Measurements from ENCODE around the gene SASH1.

The SASH1 gene

DNA sequence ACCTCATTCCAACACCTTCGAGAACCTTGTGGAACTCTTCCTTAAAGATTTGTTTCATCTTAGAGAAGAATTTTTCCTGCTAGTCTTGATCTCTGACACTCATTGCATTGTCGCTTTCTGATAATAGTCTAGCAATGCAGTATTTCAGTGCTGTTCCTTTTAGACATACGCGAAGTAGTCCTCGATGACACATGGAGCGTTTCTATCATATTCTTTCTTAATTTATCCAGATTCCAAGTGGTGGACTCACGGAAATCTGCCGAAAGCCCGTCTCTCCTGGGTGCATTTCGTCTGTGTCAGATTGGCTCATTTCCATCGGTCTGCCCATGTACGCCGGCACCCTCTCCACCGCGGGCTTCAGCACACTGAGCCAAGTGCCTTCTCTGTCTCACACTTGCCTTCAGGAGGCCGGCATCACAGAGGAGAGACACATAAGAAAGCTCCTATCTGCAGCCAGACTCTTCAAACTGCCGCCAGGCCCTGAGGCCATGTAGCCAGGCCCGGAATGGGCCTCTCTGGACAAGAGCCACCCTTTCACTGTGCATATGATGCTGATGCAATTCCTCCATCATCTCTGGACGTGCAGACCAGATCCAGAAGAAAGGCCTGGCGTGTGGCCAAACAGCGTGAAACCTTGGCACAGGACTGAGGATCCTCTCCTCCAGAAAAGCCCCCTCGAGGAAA lies 205.6 kb downstream of the SASH1 start:
- DNase-seq (ENCODE audit: low read depth in 2 of 2) = no peak

DNA sequence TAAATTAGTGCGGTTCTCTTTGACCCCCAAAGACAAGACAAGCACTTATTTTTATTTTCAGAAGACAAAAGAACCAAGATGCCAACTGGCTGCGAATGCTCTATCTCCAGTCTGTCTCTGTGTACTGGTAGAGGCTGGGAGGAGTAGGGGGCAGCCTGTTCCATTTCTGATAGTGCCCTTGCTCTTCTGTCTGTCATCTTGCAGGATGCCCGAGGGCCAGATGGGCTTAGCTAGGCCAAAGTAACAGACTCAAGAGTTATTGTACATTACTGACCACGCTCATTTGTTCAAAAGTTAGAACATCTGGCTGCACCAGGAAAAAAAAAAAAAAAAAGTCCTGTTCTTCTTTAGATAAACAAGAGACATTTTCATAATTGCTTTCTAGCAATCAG lies 206.1 kb downstream of the SASH1 start:
- no peak for DNase-seq (ENCODE audit: low read depth in 2 of 2)

DNA sequence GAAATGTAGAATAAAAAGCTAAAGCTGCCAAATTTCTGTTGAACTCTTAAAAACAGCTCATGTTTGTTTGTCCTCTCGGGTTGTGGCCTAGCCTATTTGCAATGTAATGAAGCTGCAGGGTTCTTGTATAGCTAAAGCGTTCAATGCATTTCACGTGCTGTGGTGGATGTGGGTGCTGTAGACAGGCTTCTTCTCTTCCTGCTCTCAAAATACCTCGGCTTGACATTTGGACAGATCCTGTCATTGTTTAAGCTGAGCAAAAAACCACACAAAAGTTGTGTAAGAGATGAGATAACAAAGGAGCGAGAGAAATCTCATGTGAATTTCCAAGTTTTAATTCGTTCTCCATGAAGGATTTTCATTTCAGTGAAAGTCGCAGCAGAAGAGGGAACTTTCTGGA lies 207.9 kb downstream of the SASH1 start:
- DNase-seq (ENCODE audit: low read depth in 2 of 2) = no peak

DNA sequence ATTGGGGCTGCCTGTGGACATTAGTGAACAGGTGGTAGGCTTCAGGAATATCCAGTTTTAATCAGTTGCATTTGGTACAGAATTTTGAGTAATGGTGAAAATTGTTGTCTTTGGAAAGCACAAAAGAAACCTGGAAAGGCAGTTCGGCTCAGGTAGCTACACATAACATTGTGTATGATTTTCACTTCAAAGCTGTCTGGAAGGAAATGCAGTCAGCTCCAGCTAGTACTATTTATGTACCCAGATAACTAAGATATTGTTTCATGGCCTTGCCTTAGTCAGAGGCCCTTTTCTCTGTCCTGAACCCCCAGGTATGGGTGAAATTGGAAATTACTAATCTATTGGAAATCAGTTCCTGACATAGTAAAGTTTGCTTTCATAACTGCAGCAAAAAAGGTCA lies 208.6 kb downstream of the SASH1 start:
- DNase-seq (ENCODE audit: low read depth in 2 of 2) = no peak

DNA sequence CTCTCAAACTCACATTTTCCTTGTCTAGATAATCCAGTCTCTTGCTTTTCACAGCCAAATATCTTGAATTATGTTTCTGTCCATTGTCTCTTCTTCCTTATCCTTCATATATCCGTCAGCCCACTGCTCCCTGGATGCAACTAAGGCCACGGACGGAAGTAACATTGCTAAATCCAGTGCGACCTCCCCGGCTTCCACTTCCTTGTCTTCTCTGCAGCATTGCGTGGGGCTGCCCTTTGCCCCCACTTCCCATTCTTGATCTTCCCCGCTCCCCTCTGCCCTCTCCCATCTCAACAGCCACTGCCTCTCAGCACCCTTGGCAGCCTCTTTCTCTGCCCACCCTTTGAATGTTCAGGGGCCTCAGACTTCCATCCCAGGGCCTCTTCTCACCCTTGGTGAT lies 213.8 kb downstream of the SASH1 start:
- DNase-seq (ENCODE audit: low read depth in 2 of 2) = no peak

DNA sequence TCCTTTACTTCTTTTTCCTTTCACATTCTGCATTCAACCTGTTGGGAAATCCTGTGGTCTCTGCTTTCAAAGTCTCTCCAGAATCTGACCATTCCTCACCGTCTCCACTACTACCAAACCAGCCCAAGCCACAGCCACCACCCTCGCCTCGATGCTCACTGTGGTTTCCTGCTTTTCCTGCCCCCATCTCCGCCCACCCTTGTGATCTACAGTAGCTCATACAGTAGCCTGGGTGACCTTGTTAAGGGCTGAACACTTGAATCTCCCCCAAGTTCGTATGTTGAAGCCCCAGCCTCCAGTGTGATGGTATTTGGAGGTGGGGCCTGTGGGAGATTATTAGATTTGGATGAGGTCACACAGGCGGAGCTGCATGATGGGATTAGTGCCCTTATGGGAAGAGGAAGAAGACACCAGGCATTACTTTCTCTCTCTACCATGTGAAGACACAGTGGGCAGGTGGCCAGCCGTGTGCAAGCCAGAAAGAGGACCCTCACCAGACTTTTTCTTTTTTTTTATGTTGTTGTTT lies 215.2 kb downstream of the SASH1 start:
- DNase-seq (ENCODE audit: low read depth in 2 of 2) = peak in 1 of 2 donors; percentile 21

DNA sequence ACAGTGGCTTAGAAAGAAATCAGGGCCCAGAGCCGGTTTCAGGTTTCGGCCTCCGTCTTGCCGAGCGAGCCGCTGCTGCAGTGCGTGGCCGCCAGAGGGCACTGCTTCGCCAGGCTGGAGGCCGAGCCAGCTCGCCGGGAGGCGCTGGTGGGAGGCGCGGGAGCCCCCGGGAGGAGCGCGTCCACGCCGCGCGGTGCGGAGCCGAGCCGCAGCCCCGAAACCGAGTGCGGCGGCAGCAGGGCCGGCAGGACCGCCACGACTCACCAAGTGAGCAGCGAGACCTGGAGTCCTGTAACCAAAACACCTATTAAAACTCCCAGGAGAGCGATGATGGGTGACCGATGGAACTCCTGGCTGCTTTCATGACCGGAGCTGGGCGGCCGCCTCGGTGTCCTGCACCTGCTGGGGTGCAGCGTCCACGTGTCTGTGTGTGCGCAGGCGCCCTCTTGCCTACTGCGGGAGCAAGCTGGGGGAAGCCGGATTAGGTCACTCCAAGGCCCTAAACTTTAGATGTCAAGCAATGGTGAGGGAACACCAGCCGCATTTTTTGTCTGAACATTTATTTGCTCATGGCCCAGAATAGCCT lies 217.3 kb downstream of the SASH1 start:
- DNase-seq (ENCODE audit: low read depth in 2 of 2) = peak in 1 of 2 donors; percentile 57

DNA sequence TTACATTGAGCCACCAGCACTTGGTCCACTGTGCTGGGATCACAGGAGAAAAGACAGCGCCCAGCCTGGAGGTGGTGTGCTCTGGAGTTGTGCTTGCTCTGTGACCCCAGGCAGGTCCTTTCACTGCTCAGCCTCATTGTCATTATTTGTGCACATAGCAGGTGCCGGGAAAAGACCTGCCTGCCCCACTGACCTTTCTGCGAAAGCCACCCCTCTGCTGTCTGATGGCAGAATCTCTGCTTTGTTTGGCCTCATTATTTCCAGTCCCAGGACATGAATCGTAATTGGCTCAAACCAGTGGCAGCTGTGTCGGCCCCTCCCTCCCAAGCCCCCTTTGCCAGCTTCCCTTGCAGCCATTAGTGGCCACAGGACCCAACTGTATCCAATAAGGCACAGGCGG lies 219.0 kb downstream of the SASH1 start:
- DNase-seq (ENCODE audit: low read depth in 2 of 2) = no peak

DNA sequence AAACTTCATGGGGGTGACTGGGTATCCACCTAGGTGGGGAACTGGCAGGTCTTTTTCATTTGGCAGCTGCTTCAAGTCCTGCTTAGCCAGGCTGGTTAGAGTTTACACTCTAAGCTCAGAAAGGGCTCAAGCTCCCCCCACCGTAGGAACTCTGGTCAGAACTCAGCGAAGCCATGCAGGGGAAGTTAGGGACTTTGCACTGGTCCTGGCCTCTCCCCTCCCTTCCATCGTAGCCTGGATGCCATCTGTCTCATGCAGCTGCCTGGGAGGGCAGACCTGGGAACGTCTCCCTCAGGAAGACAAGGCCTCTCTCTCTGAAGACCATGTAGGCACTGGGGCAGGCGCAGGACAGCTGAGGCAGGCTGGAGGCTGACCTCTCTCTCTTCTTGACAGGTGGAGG lies 220.4 kb downstream of the SASH1 start:
- DNase-seq (ENCODE audit: low read depth in 2 of 2) = no peak

DNA sequence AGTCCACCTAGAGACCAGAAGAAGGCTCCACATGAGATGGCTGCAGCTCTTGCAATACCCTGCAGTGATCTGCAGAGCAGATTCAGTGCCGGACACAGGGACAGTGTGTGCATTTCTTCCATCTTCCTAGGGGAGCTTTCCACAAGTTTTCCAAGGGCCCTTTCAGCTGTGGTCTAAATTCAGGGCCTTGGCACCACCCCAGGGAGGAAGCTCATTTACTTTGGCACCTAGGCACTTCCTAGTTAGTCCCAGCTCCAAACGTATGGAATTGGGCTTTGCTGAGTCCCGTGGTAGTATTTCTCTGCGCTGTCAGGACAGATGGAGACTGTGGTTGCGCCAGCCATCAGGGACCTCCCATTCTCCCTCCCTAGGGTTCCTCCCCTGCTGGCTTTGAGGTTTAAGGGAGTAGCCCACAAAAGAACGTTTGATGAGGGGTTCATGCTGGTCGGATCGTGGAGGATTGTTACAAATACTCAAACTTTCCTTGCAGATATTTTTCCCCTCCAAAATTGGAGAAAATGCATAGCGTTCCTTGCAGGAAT lies 221.9 kb downstream of the SASH1 start:
- DNase-seq (ENCODE audit: low read depth in 2 of 2) = no peak

DNA sequence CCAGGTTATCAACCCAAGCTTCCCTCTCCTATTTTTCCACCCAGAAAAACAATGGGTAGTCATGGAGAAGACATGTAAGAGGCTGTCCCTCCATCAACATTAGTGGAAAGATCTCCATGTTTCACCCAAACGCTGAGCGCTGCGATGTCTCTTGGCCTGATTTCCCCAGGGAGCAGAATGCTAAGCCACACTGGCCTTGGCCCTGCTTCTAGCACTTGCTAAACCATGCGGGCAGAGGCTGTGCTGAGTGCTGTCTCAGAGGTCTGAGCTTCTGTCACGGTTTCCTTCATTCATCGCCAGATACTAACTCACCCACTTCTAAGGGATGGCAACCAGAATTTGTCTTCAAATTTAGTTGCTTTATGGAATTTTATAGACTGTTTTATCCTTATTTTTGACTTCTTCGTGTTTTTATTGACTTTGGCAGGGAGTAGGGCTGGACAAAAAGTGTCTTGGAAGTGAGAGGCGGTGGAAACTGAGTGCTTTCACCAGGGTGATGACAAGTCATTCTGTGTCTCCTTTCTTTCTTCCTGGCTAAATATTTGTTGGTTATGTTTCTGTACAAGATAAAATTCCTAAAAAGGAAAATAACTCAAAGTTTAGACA lies 222.8 kb downstream of the SASH1 start:
- DNase-seq (ENCODE audit: low read depth in 2 of 2) = no peak

DNA sequence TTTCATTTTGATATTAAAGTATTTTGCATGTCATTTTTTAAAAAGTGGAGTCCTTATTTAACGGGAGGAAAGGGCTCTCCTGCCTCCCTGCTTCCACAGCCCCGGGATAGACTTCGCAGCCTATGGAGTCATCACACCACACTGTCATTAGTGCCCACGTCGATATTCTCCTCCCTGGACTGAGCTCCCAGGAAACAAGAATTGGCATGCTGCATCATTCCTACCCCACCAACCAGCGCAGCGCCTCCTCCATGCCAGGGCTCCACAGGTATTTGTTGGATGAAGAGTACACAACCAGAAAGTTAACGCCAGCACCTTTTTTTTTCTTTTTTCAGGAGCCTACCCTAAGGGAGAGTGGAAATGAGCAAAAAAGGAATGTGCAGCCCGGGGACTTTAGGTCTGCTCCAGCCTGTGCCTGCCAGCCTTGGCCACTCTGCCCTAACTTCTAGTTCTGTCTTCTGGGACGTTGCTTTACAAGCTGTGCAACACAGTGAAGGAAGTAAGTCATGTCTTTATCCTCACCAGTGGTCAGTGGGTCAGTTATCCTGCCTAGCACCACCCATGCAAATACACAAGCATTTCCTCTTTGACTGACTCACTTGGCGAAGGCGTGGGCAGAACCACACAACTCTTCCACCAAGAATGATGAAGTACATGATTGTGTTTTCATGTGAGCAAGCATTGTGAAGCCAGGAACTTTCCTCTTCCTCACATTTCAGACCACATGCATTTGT lies 223.5 kb downstream of the SASH1 start:
- peak in 1 of 2 donors; percentile 25 for DNase-seq (ENCODE audit: low read depth in 2 of 2)

DNA sequence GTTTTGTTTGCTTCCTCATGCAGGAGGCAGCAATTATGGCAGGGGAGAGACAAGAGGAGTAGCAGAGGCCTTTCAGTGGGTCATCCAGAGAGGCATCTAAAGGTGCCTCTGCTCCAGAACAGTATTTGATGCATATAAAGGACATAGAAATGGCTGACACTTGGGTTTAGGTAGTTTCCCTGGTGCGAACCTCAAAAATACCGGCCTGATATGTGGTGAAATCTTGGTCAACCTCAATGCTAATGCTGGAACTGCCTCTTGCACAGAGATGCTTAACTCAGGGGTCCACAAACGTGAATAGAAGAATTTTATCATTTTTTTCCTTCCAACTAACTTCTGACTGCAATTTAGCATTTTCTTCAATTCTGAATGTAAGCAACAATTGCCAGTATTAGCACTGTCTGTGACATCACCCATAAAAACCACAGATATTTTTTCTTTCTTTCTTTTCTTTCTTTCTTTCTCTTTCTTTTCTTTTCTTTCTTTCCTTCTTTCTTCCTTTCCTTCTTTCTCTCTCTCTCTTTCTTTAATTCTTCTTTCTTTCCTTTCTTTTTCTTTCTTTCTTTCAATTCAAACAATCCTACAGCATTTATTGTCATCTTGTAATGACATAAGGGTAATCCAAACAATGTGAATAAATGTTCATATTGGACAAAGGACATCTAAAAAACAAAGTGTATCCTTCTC lies 224.2 kb downstream of the SASH1 start:
- DNase-seq (ENCODE audit: low read depth in 2 of 2) = no peak

DNA sequence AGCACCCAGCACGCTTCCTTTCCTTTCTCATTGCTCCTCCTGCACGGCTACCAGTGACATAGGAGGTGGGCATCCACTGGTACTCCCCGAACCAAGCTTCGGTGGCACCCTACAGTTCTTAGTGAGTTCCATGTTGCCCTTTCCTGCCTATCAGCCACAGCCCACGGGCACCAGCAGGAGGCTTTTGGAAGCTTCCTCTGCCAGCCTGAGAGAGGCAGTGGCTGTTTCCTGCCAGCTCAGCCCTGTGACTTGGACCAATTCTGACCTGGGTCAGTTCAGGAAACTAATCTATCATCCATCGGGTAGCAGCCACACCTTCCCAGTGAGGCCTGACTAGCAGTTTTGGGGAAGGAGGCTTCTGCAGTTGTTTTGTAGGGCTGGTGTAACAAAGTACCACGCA lies 227.8 kb downstream of the SASH1 start:
- DNase-seq (ENCODE audit: low read depth in 2 of 2) = no peak

DNA sequence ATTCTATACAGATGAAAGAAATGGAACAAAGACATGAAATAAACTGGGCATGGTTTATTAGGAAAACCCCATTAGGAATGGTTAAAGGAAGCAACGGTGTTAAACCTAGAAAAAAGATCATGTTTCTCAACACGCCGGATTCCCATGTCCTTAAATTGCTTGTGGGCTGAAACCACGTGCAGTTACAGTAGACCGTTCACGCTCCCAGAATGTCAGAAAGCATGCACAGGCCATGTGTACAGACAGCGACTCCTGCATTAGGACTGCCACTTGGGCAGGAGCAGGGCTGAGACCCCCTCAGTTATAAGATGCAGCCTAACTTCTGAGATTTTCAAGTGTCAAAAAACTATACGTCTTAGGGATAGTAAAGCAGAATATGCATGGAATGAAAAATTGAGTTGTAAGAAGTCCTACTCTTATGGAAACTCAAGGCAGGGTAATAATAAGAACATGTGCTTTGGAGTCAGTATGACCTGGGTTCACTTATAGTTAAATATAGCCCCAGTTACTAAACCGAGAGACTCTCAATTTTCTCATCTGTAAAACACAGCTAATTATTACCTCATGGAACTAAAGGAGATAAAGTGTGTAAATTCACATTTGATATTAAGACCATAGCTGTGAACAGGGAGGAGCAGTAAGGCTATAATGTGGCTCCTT lies 230.2 kb downstream of the SASH1 start:
- DNase-seq (ENCODE audit: low read depth in 2 of 2) = no peak

DNA sequence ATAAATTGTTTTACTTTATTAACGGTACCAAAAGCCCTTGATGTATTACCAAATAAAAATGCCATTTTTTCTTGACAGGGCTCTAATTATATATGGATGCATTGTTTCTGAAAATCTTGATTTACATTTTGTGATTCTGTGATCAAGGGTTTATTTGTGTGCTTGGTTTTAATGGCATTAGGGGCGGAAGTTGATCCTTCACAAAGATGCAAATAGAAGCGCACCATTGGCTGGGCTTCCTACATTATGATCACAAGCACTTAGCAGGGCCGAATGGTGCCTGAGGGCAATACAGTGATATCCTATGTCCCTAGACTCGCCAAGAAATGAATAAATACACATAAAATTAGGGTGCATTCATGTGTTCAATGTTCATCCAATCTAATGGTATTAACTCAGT lies 231.3 kb downstream of the SASH1 start:
- no peak for DNase-seq (ENCODE audit: low read depth in 2 of 2)

DNA sequence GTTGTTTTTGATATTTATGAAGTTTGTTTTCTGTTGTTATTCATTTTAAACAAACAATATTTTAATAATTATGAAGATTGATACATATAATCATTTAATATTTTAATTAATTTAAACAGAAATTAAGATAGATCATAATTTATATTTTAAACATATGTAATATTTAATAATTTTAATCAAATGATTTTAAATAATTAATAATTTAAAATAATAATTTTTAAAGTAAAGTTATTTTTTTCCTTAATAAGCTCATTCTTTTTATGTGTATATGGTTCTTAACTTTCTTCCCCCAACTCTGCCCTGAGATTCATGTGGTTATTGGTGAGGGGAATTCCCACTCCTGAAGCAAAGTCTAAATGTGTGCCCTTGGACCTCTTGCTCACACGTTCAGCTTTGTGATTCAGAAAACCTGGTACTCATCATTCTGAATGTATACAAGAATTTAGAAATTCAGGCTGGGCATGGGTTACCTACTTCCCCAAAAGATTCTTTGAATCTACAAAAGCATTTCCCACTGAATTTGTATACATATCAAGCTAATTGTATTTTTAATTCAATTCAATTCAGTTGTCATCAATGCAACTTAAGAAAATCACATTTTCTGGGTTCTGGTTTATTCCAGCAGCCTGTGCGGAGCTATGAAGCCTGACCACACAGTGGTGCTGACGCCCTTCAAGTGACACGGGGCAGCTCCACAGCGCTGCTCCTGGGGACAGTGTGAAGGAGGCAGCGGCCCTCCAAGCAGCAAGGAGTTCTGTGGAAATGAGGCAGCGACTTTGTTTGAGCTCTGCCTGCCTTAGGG lies 235.2 kb downstream of the SASH1 start:
- peak in 1 of 2 donors; percentile 21 for DNase-seq (ENCODE audit: low read depth in 2 of 2)

DNA sequence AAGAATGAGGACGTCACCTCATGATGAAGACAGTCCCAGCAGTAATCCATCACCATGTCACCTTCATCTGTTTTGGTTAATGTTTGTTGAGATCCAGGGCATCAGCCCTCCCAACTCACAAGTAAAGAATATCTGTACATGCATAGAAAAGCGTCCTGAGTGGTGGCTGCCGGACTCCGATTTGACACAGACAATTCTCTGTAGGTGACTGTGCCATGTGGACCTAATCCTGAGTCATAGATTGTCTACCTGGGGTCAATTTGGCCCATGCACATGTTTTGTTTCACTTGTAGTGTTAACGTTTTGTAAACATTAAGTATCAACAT lies 235.8 kb downstream of the SASH1 start:
- DNase-seq (ENCODE audit: low read depth in 2 of 2) = no peak

DNA sequence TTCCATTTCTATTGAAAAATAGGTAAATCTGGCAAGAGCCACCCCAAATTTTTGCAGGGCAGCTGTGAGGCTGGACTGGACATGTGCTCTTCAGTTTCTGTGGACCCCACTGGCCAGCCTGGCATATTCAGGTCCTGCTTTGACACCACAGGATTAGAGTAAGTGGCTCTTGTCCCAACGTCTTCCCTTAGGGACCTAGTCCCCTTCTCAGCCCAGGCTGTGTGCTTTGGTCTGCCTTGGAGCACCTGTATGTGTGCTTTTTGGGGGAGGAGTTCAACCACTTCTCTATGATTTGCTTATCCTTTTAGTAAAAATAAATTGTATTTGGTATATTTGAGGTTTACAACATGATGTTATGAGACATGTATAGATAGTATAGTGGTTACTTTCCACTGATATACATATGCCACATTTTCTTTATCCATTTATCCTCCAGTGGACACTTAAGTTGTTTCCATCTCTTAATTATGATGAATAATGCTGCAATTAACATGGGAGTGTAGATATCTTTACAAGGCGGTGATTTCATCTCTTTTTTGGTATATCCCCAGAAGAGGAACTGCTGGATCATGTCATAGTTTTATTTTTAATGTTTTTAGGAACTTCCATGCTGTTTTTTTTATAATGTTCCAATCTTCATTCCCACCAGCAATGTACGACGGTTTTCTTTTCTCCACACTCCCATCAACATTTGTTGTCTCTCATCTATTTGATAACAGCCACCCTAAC lies 236.4 kb downstream of the SASH1 start:
- no peak for DNase-seq (ENCODE audit: low read depth in 2 of 2)

DNA sequence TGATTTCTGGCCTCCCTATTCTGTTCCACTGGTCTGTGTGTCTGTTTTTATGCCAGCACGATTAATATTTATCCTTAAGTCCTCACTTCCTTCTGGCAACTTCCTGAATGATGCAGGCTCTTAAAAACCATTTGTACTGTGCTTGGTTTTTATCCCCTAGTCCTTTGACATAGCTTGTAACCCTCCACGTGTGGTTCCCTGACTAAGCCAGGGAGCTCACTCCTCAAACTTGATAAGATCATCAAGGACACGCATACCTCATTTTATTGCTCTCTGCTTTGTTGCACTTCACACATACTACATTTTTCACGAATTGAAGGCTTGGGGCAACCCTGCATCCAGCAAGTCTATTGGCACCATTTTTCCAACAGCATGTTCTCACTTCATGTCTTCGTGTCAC lies 237.8 kb downstream of the SASH1 start:
- DNase-seq (ENCODE audit: low read depth in 2 of 2) = no peak
